HepG2 (cell line): Measurements from ENCODE around the gene CD302. TPM values are rescaled to one million over a fixed set of nuclear protein-coding genes. Genes with fewer than 3 reads are reported as not detected.

Experiments
- BRF2 ChIP-seq: sonication (generic); formaldehyde crosslinking; IDR thresholded peaks from 2 replicates; pipeline ENCODE4 v1.8.1; 2022; ENCODE audit warnings: mild to moderate bottlenecking, missing genetic modification reagents
- FOXA3 ChIP-seq: IDR thresholded peaks from 2 replicates; pipeline ENCODE4 v1.6.1; 2016; ENCODE audit warnings: missing genetic modification reagents, missing compliant biosample characterization
- FOXJ3 ChIP-seq: sonication (generic); formaldehyde crosslinking; IDR thresholded peaks from 2 replicates; pipeline ENCODE4 v1.4.0; 2020; ENCODE audit warnings: missing genetic modification reagents, mild to moderate bottlenecking, borderline replicate concordance
- FOXK2 ChIP-seq: fragments of 450-650 bp; IDR thresholded peaks from 2 replicates; pipeline ENCODE4 v1.6.1; 2016
- FOXM1 ChIP-seq: sonication (generic); formaldehyde crosslinking; IDR thresholded peaks from 2 replicates; pipeline ENCODE4 v1.5.0; 2020; ENCODE audit warnings: missing genetic modification reagents
- NFYC ChIP-seq: IDR thresholded peaks from 2 replicates; pipeline ENCODE4 v1.6.1; 2016; ENCODE audit warnings: missing genetic modification reagents, missing compliant biosample characterization
- RELA ChIP-seq: sonication (generic); formaldehyde crosslinking; IDR thresholded peaks from 2 replicates; pipeline ENCODE4 v1.4.0; 2020; ENCODE audit warnings: missing genetic modification reagents
- SRSF4 ChIP-seq: fragments of 200-400 bp; formaldehyde crosslinking; IDR thresholded peaks from one replicate; pipeline ENCODE4 v1.6.1; 2018; ENCODE audit warnings: mild to moderate bottlenecking, low read depth, low read length, moderate library complexity; ENCODE audit not compliant: poor library complexity, severe bottlenecking
- STAT5B ChIP-seq: sonication (generic); formaldehyde crosslinking; IDR thresholded peaks from 2 replicates; pipeline ENCODE4 v1.4.0; 2020; ENCODE audit warnings: missing genetic modification reagents
- TAF15 ChIP-seq: fragments of 200-400 bp; formaldehyde crosslinking; IDR thresholded peaks from one replicate; pipeline ENCODE4 v1.6.1; 2018; ENCODE audit warnings: mild to moderate bottlenecking, low read depth, low read length; ENCODE audit not compliant: poor library complexity, severe bottlenecking
- TP53 ChIP-seq: sonication (generic); formaldehyde crosslinking; conservative IDR thresholded peaks from 2 replicates; pipeline ENCODE4 v1.4.0; 2020; ENCODE audit warnings: missing genetic modification reagents
- TSC22D2 ChIP-seq: sonication (generic); formaldehyde crosslinking; IDR thresholded peaks from 2 replicates; pipeline ENCODE4 v1.5.1; 2020; ENCODE audit warnings: missing genetic modification reagents, mild to moderate bottlenecking, borderline replicate concordance
- ZNF253 ChIP-seq: sonication (generic); formaldehyde crosslinking; IDR thresholded peaks from 2 replicates; pipeline ENCODE4 v1.8.0; 2022; ENCODE audit warnings: mild to moderate bottlenecking, missing genetic modification reagents, borderline replicate concordance
- ZNF263 ChIP-seq: sonication (generic); formaldehyde crosslinking; IDR thresholded peaks from 2 replicates; pipeline ENCODE4 v1.4.0; 2020; ENCODE audit warnings: missing genetic modification reagents
- ZNF292 ChIP-seq: sonication (generic); formaldehyde crosslinking; IDR thresholded peaks from 2 replicates; pipeline ENCODE4 v1.8.1; 2022; ENCODE audit warnings: mild to moderate bottlenecking, low read depth, missing genetic modification reagents, borderline replicate concordance
- ZNF674 ChIP-seq: sonication (generic); formaldehyde crosslinking; IDR thresholded peaks from 2 replicates; pipeline ENCODE4 v1.5.0; 2020; ENCODE audit warnings: low read depth, mild to moderate bottlenecking, missing genetic modification reagents
- ZNF724P ChIP-seq: sonication (generic); formaldehyde crosslinking; IDR thresholded peaks from 2 replicates; pipeline ENCODE4 v1.8.0; 2022; ENCODE audit warnings: missing genetic modification reagents, borderline replicate concordance
- ZNF772 ChIP-seq: sonication (generic); formaldehyde crosslinking; IDR thresholded peaks from 2 replicates; pipeline ENCODE4 v1.5.0; 2020; ENCODE audit warnings: mild to moderate bottlenecking, missing genetic modification reagents
- ZNF841 ChIP-seq: sonication (generic); formaldehyde crosslinking; IDR thresholded peaks from 2 replicates; pipeline ENCODE4 v1.8.1; 2023; ENCODE audit warnings: missing genetic modification reagents, borderline replicate concordance
- polyA plus RNA-seq, 8 experiments: library from polyadenylated mRNA; depleted of rRNA in 3 of 8; stranded (reverse) in 7 of 8; unstranded in 1 of 8; fragments of >200 nt; fragmentation: Illumina TruSeq in 4 of 8; extraction: Trizol in 4 of 8; gene quantifications; 2 replicates each; pipeline versions ENCODE4 v1.2.1 to v1.2.3, GENCODE V29; 2011 to 2016; ENCODE audit warnings: low read depth in 4 of 8, missing spikeins in 1 of 8, mixed read lengths in 1 of 8; ENCODE audit not compliant: insufficient read depth in 1 of 8
- total RNA-seq, 5 experiments: library from RNA; depleted of rRNA; stranded (reverse); fragments of >200 nt; fragmentation: Illumina TruSeq; extraction: Trizol; gene quantifications; 2 replicates each; pipeline ENCODE4 v1.2.3, GENCODE V29; 2016; ENCODE audit warnings: low read depth in 1 of 5
- TF ChIP-seq, protein P1 (sequence below): sonication (generic); formaldehyde crosslinking; IDR thresholded peaks from 2 replicates; pipeline ENCODE4 v1.4.0; 2020; ENCODE audit warnings: missing genetic modification reagents
- TF ChIP-seq, protein P2 (sequence below), 2 experiments: fragments of 450-650 bp in 1 of 2; sonication (generic) in 1 of 2; formaldehyde crosslinking; IDR thresholded peaks; 2 replicates each; pipeline versions ENCODE4 v1.5.0 to v1.8.0; 2020 to 2022; ENCODE audit warnings: mild to moderate bottlenecking in 1 of 2, missing genetic modification reagents in 1 of 2
- TF ChIP-seq, protein P3 (sequence below): sonication (generic); formaldehyde crosslinking; IDR thresholded peaks from 2 replicates; pipeline ENCODE4 v1.4.0; 2020; ENCODE audit warnings: mild to moderate bottlenecking, missing genetic modification reagents
- TF ChIP-seq, protein P4 (sequence below): IDR thresholded peaks from 2 replicates; pipeline ENCODE4 v1.6.1; 2016
- TF ChIP-seq, protein P5 (sequence below): sonication (generic); formaldehyde crosslinking; conservative IDR thresholded peaks from 2 replicates; pipeline ENCODE4 v1.4.0; 2020; ENCODE audit warnings: missing genetic modification reagents

The CD302 gene
- total and polyA plus RNA-seq, 2 of the 13 experiments (the other 11 are each of a cell fraction or from before 2014, with no cell fraction given): 8.0 to 15.6 TPM

- no peak for TF ChIP-seq STAT5B (CRISPR knock-in tag)
- TF ChIP-seq, protein P1, sequence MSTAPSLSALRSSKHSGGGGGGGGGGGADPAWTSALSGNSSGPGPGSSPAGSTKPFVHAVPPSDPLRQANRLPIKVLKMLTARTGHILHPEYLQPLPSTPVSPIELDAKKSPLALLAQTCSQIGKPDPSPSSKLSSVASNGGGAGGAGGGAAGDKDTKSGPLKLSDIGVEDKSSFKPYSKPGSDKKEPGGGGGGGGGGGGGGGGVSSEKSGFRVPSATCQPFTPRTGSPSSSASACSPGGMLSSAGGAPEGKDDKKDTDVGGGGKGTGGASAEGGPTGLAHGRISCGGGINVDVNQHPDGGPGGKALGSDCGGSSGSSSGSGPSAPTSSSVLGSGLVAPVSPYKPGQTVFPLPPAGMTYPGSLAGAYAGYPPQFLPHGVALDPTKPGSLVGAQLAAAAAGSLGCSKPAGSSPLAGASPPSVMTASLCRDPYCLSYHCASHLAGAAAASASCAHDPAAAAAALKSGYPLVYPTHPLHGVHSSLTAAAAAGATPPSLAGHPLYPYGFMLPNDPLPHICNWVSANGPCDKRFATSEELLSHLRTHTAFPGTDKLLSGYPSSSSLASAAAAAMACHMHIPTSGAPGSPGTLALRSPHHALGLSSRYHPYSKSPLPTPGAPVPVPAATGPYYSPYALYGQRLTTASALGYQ (CRISPR knock-in tag): 0 out of 2 replicates have a peak, but pooled peaks have one; percentile 38
- TF ChIP-seq FOXK2: no peak
- no peak for TF ChIP-seq TAF15
- no peak for TF ChIP-seq BRF2 (CRISPR knock-in tag)
- TF ChIP-seq ZNF674: no peak
- no peak for TF ChIP-seq SRSF4
- peak; percentile 21; the same call in 1 of the 2 replicates for TF ChIP-seq FOXA3 (CRISPR knock-in tag)
- no peak for TF ChIP-seq ZNF253 (CRISPR knock-in tag)
- TF ChIP-seq TSC22D2 (CRISPR knock-in tag): no peak
- TF ChIP-seq, protein P2, sequence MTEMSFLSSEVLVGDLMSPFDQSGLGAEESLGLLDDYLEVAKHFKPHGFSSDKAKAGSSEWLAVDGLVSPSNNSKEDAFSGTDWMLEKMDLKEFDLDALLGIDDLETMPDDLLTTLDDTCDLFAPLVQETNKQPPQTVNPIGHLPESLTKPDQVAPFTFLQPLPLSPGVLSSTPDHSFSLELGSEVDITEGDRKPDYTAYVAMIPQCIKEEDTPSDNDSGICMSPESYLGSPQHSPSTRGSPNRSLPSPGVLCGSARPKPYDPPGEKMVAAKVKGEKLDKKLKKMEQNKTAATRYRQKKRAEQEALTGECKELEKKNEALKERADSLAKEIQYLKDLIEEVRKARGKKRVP (CRISPR knock-in tag; IDR thresholded peaks at IDR 0.05): no peak
- TF ChIP-seq, protein P3, sequence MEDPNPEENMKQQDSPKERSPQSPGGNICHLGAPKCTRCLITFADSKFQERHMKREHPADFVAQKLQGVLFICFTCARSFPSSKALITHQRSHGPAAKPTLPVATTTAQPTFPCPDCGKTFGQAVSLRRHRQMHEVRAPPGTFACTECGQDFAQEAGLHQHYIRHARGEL: no peak
- TF ChIP-seq, protein P4, sequence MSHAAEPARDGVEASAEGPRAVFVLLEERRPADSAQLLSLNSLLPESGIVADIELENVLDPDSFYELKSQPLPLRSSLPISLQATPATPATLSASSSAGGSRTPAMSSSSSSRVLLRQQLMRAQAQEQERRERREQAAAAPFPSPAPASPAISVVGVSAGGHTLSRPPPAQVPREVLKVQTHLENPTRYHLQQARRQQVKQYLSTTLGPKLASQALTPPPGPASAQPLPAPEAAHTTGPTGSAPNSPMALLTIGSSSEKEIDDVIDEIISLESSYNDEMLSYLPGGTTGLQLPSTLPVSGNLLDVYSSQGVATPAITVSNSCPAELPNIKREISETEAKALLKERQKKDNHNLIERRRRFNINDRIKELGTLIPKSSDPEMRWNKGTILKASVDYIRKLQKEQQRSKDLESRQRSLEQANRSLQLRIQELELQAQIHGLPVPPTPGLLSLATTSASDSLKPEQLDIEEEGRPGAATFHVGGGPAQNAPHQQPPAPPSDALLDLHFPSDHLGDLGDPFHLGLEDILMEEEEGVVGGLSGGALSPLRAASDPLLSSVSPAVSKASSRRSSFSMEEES (CRISPR knock-in tag): no peak
- no peak for TF ChIP-seq ZNF292 (CRISPR knock-in tag)
- TF ChIP-seq ZNF841: no peak
- TF ChIP-seq FOXJ3 (CRISPR knock-in tag): no peak
- no peak for TF ChIP-seq NFYC
- TF ChIP-seq RELA (CRISPR knock-in tag): no peak
- TF ChIP-seq ZNF724P (CRISPR knock-in tag): no peak
- no peak for TF ChIP-seq ZNF263 (CRISPR knock-in tag)
- TF ChIP-seq, protein P5, sequence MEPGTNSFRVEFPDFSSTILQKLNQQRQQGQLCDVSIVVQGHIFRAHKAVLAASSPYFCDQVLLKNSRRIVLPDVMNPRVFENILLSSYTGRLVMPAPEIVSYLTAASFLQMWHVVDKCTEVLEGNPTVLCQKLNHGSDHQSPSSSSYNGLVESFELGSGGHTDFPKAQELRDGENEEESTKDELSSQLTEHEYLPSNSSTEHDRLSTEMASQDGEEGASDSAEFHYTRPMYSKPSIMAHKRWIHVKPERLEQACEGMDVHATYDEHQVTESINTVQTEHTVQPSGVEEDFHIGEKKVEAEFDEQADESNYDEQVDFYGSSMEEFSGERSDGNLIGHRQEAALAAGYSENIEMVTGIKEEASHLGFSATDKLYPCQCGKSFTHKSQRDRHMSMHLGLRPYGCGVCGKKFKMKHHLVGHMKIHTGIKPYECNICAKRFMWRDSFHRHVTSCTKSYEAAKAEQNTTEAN (CRISPR knock-in tag): 0 out of 2 replicates have a peak, but pooled peaks have one; percentile 9
- no peak for TF ChIP-seq FOXM1 (CRISPR knock-in tag)
- TF ChIP-seq ZNF772 (CRISPR knock-in tag): no peak
- no peak for TF ChIP-seq TP53
Measured at GRCh38 chr2:159798376-159798725, 343 bp upstream of the CD302 start (continued).
